ENCODE results near the gene ZNF292.

ZNF292 gene

GRCh38 chr6:87118054-87118453, 37.3 kb upstream of the ZNF292 start:
- no peaks in the 10 kb centered on the region for H3K27me3 ChIP-seq (replicated peaks; ENCODE audit: control insufficient read depth, insufficient read depth, low read length)
- no peaks in the 10 kb centered on the region for H3K36me3 ChIP-seq (ENCODE audit: control insufficient read depth, insufficient read depth, low read length)
- no peak for DNase-seq (ENCODE audit: extremely low read depth, insufficient read length)
- no peak overlapping the region for H3K4me3 ChIP-seq (replicated peaks; ENCODE audit: low read depth, low read length)
- no peak for TF ChIP-seq CTCF (IDR thresholded peaks at IDR 0.05; ENCODE audit: insufficient read depth, low read length, poor library complexity, severe bottlenecking)

- Histone ChIP-seq H3K27me3 (replicated peaks; ENCODE audit: control insufficient read depth, insufficient read depth, low read length) (no peaks in the 10 kb centered on the region), H3K36me3 (ENCODE audit: control insufficient read depth, insufficient read depth, low read length) (no peaks in the 10 kb centered on the region), H3K4me3 (replicated peaks; ENCODE audit: low read depth, low read length) (no peak overlapping the region)
- DNase-seq (ENCODE audit: extremely low read depth, insufficient read length) = no peak
- no peak for TF ChIP-seq CTCF (IDR thresholded peaks at IDR 0.05; ENCODE audit: insufficient read depth, low read length, poor library complexity, severe bottlenecking)
These were observed 32.9 kb upstream of the ZNF292 start for GRCh38 chr6:87122477-87122876.

- Histone ChIP-seq H3K4me3 (replicated peaks; ENCODE audit: low read depth, low read length) (no peak overlapping the region), H3K36me3 (ENCODE audit: control insufficient read depth, insufficient read depth, low read length) (no peaks in the 10 kb centered on the region), H3K27me3 (replicated peaks; ENCODE audit: control insufficient read depth, insufficient read depth, low read length) (no peaks in the 10 kb centered on the region)
- DNase-seq (ENCODE audit: extremely low read depth, insufficient read length) = no peak
- TF ChIP-seq CTCF (IDR thresholded peaks at IDR 0.05; ENCODE audit: insufficient read depth, low read length, poor library complexity, severe bottlenecking) = no peak
These were observed 31.3 kb upstream of the ZNF292 start for GRCh38 chr6:87124074-87124473.

- no peaks in the 10 kb centered on the region for H3K36me3 ChIP-seq (ENCODE audit: control insufficient read depth, insufficient read depth, low read length)
- H3K4me3 ChIP-seq (replicated peaks; ENCODE audit: low read depth, low read length) = no peak overlapping the region
- DNase-seq (ENCODE audit: extremely low read depth, insufficient read length) = no peak
- H3K27me3 ChIP-seq (replicated peaks; ENCODE audit: control insufficient read depth, insufficient read depth, low read length) = no peaks in the 10 kb centered on the region
- TF ChIP-seq CTCF (IDR thresholded peaks at IDR 0.05; ENCODE audit: insufficient read depth, low read length, poor library complexity, severe bottlenecking) = no peak
These were observed 28.9 kb upstream of the ZNF292 start for GRCh38 chr6:87126501-87126900.

- no peak overlapping the region for H3K4me3 ChIP-seq (replicated peaks; ENCODE audit: low read depth, low read length)
- DNase-seq (ENCODE audit: extremely low read depth, insufficient read length) = no peak
- H3K27me3 ChIP-seq (replicated peaks; ENCODE audit: control insufficient read depth, insufficient read depth, low read length) = no peaks in the 10 kb centered on the region
- no peak for TF ChIP-seq CTCF (IDR thresholded peaks at IDR 0.05; ENCODE audit: insufficient read depth, low read length, poor library complexity, severe bottlenecking)
- no peaks in the 10 kb centered on the region for H3K36me3 ChIP-seq (ENCODE audit: control insufficient read depth, insufficient read depth, low read length)
These were observed 27.6 kb upstream of the ZNF292 start for GRCh38 chr6:87127737-87128136.

- no peak for DNase-seq (ENCODE audit: extremely low read depth, insufficient read length)
- Histone ChIP-seq H3K27me3 (replicated peaks; ENCODE audit: control insufficient read depth, insufficient read depth, low read length) (no peaks in the 10 kb centered on the region), H3K36me3 (ENCODE audit: control insufficient read depth, insufficient read depth, low read length) (no peaks in the 10 kb centered on the region), H3K4me3 (replicated peaks; ENCODE audit: low read depth, low read length) (no peak overlapping the region)
- no peak for TF ChIP-seq CTCF (IDR thresholded peaks at IDR 0.05; ENCODE audit: insufficient read depth, low read length, poor library complexity, severe bottlenecking)
These were observed 18.4 kb upstream of the ZNF292 start for GRCh38 chr6:87136963-87137362.
